HG02981 (cell line): ENCODE results near the gene BLTP3B.

Source experiments
- ATAC-seq: cut with Tn5 transposase; IDR thresholded peaks from one replicate; pipeline ENCODE4 v1.9.1; 2021; ENCODE audit warnings: mild to moderate bottlenecking, moderate library complexity; ENCODE audit not compliant: unreplicated experiment

Gene BLTP3B

GRCh38 chr12:100165356-100165755 lies 22.7 kb upstream of the BLTP3B start:
- ATAC-seq: no peak

GRCh38 chr12:100164153-100164704 lies 21.6 kb upstream of the BLTP3B start:
- peak; percentile 5 for ATAC-seq

- peak; percentile 100 for ATAC-seq
Measured at GRCh38 chr12:100163416-100164152, 20.9 kb upstream of the BLTP3B start.

- no peak for ATAC-seq
Measured at GRCh38 chr12:100159391-100160104, 16.9 kb upstream of the BLTP3B start.

GRCh38 chr12:100158535-100158934 lies 15.9 kb upstream of the BLTP3B start:
- no peak for ATAC-seq

GRCh38 chr12:100157427-100157821 lies 14.8 kb upstream of the BLTP3B start:
- ATAC-seq: no peak

- ATAC-seq: no peak
Measured at GRCh38 chr12:100156731-100157426, 14.2 kb upstream of the BLTP3B start.

- ATAC-seq: peak; percentile 79
Measured at GRCh38 chr12:100154474-100155247, 12.0 kb upstream of the BLTP3B start.

GRCh38 chr12:100153131-100153530 lies 10.5 kb upstream of the BLTP3B start:
- ATAC-seq: no peak

- ATAC-seq: no peak
Measured at GRCh38 chr12:100151769-100152168, 9.1 kb upstream of the BLTP3B start.

GRCh38 chr12:100146252-100146651 lies 3.6 kb upstream of the BLTP3B start:
- ATAC-seq: no peak

GRCh38 chr12:100145643-100146042 lies 3.0 kb upstream of the BLTP3B start:
- ATAC-seq: no peak

- ATAC-seq: peak; percentile 39
Measured at GRCh38 chr12:100141998-100142850, 450 bp downstream of the BLTP3B start.

- ATAC-seq: peak; percentile 34
Measured at GRCh38 chr12:100141666-100141997, 1.0 kb downstream of the BLTP3B start.

GRCh38 chr12:100138803-100139098 lies 3.9 kb downstream of the BLTP3B start:
- no peak for ATAC-seq

- ATAC-seq: no peak
Measured at GRCh38 chr12:100138048-100138802, 4.4 kb downstream of the BLTP3B start.

GRCh38 chr12:100133200-100133599 lies 9.5 kb downstream of the BLTP3B start:
- no peak for ATAC-seq

- ATAC-seq: no peak
Measured at GRCh38 chr12:100128512-100128908, 14.2 kb downstream of the BLTP3B start.

- ATAC-seq: no peak
Measured at GRCh38 chr12:100127766-100128511, 14.7 kb downstream of the BLTP3B start.
